ENCODE data around the gene ADK. TPM values are rescaled to one million over a fixed set of nuclear protein-coding genes. Genes with fewer than 3 reads are reported as not detected.

The ADK gene
- total RNA-seq, 6 experiments from 2014 or later = 54.2 to 92.5 (median 63.5) TPM

DNA sequence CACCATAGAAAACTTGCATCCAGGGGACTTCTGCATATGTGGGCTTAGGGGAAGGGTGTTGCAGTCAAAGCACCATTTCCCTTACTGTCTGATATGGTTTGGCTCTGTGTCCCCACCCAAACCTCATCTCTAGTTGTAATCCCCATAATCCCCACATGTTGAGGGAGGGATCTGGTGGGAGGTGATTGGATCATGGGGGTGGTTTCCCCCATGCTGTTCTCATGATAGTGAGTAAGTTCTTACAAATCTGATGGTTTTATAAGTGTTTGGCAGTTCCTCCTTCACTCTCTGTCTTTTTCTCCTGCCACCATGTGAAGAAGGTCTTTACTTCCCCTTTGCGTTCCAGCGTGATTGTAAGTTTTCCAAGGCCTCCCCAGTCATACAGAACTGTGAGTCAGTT, 177.4 kb downstream of the ADK start:
- DNase-seq = no peak
- H3K4me3 ChIP-seq = no peak overlapping the region
- 85% methylated on average over 2 of the region's 2 CpGs for WGBS (ENCODE audit: insufficient coverage, low coverage, low lambda C conversion rate, missing lambda C conversion rate)
- H3K9me3 ChIP-seq = no peaks in the 10 kb centered on the region
- TF ChIP-seq, protein P1, sequence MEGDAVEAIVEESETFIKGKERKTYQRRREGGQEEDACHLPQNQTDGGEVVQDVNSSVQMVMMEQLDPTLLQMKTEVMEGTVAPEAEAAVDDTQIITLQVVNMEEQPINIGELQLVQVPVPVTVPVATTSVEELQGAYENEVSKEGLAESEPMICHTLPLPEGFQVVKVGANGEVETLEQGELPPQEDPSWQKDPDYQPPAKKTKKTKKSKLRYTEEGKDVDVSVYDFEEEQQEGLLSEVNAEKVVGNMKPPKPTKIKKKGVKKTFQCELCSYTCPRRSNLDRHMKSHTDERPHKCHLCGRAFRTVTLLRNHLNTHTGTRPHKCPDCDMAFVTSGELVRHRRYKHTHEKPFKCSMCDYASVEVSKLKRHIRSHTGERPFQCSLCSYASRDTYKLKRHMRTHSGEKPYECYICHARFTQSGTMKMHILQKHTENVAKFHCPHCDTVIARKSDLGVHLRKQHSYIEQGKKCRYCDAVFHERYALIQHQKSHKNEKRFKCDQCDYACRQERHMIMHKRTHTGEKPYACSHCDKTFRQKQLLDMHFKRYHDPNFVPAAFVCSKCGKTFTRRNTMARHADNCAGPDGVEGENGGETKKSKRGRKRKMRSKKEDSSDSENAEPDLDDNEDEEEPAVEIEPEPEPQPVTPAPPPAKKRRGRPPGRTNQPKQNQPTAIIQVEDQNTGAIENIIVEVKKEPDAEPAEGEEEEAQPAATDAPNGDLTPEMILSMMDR (IDR thresholded peaks at IDR 0.05) = no peak
- TF ChIP-seq POLR2A (IDR thresholded peaks at IDR 0.05) = no peak
- intact Hi-C loops (cut with DNase I) = no loop called here
- H3K27me3 ChIP-seq = no peaks in the 10 kb centered on the region
- no peak overlapping the region for H3K27ac ChIP-seq
- no peaks in the 10 kb centered on the region for H3K4me1 ChIP-seq
- no peaks in the 10 kb centered on the region for H3K36me3 ChIP-seq
- ATAC-seq = peak in 2 of 4 donors; percentile 31 to 37

DNA sequence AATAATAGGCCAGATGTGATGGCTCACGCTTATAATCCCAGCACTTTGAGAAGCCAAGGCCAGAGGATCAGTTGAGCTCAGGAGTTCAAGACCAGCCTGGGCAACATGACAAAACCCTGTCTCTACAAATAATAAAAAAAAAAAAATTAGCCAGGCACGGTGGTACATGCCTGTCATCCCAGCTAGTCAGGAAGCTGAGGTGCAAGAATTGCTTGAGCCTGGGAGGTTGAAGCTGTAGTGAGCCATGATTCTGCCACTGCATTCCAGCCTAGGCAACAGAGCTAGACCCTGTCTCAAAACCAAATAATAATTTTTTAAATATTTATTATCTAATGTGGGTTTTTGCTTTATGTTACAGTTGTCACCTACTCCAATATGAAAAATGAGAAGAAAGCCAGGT, 178.9 kb downstream of the ADK start:
- no peaks in the 10 kb centered on the region for H3K4me1 ChIP-seq
- ATAC-seq (peak in 1 of 4 donors; percentile 44), DNase-seq (no peak)
- TF ChIP-seq, protein P1 (IDR thresholded peaks at IDR 0.05) = no peak
- no peak for TF ChIP-seq POLR2A (IDR thresholded peaks at IDR 0.05)
- no peak overlapping the region for H3K4me3 ChIP-seq
- 70% methylated on average over 2 of the region's 2 CpGs for WGBS (ENCODE audit: insufficient coverage, low coverage, low lambda C conversion rate, missing lambda C conversion rate)
- intact Hi-C loops (cut with DNase I) = no loop called here
- no peak overlapping the region for H3K27ac ChIP-seq
- H3K27me3 ChIP-seq = no peaks in the 10 kb centered on the region
- no peaks in the 10 kb centered on the region for H3K36me3 ChIP-seq
- H3K9me3 ChIP-seq = no peaks in the 10 kb centered on the region

- no peak for DNase-seq
- Histone ChIP-seq H3K9me3 (no peaks in the 10 kb centered on the region), H3K4me1 (no peaks in the 10 kb centered on the region), H3K4me3 (no peak overlapping the region), H3K36me3 (no peaks in the 10 kb centered on the region), H3K27me3 (no peaks in the 10 kb centered on the region), H3K27ac (no peak overlapping the region)
- TF ChIP-seq POLR2A (IDR thresholded peaks at IDR 0.05) = no peak
- TF ChIP-seq, protein P1 (IDR thresholded peaks at IDR 0.05) = no peak
- ATAC-seq = peak in 1 of 4 donors; percentile 11
- 100% methylated on average over 1 of the region's 3 CpGs for WGBS (ENCODE audit: insufficient coverage, low coverage, low lambda C conversion rate, missing lambda C conversion rate)
- intact Hi-C loops (cut with DNase I) = no loop called here
Observed at GRCh38 chr10:74330646-74331045, 179.6 kb downstream of the ADK start.

DNA sequence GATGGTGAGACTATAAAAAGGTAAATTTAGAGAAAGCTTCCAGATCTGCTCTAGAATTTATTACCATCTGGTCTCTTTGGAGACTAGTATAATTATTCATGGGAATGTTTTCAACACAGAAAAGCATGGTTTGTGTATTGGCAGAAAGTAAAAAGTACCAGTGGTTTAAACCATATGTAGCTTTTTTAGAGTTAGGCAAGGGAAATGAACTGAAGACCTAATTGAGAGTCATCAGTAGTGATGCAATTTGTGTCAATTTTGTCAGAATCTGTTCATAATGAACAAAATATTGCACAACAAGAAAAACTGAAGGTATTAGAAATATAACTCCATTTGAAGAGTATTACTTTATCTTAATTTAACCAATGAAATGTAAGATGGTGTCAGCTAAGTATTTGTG, 181.4 kb downstream of the ADK start:
- intact Hi-C loops (cut with DNase I) = no loop called here
- DNase-seq = no peak
- no peak overlapping the region for H3K4me3 ChIP-seq
- H3K27ac ChIP-seq = no peak overlapping the region
- ATAC-seq = no peak
- H3K9me3 ChIP-seq = no peaks in the 10 kb centered on the region
- TF ChIP-seq, protein P1 (IDR thresholded peaks at IDR 0.05) = no peak
- no peak for TF ChIP-seq POLR2A (IDR thresholded peaks at IDR 0.05)
- H3K36me3 ChIP-seq = no peaks in the 10 kb centered on the region
- H3K27me3 ChIP-seq = no peaks in the 10 kb centered on the region
- H3K4me1 ChIP-seq = no peaks in the 10 kb centered on the region

DNA sequence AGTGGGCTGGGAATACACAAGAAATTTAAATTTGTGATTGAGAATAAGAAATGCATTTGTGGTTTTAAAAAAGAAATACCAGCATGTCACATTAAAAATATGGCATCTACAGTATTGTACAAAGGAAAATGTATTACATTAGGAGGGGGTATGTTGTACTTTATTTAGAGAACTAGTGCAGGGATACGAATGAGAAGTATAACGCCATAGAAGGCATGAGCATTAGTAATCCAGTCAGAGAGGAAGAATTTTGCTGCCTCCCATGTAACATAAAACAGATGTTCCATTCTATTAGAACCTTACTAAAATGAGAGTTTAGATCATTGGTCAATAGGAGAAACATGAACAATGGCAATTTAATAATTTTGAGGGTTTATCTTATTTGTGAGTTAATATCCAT, 182.2 kb downstream of the ADK start:
- no peaks in the 10 kb centered on the region for H3K4me1 ChIP-seq
- no peak for DNase-seq
- ATAC-seq = no peak
- TF ChIP-seq, protein P1 (IDR thresholded peaks at IDR 0.05) = no peak
- no peak for TF ChIP-seq POLR2A (IDR thresholded peaks at IDR 0.05)
- H3K27ac ChIP-seq = no peak overlapping the region
- no peaks in the 10 kb centered on the region for H3K9me3 ChIP-seq
- intact Hi-C loops (cut with DNase I) = no loop called here
- 92% methylated on average over 2 of the region's 2 CpGs for WGBS (ENCODE audit: insufficient coverage, low coverage, low lambda C conversion rate, missing lambda C conversion rate)
- H3K4me3 ChIP-seq = no peak overlapping the region
- H3K36me3 ChIP-seq = no peaks in the 10 kb centered on the region
- no peaks in the 10 kb centered on the region for H3K27me3 ChIP-seq

Measured in right lobe of liver (tissue), 6 donors.